Measurements from ENCODE around the gene ZNF384.

Gene ZNF384

GRCh38 chr12:6698352-6699046 is 9.3 kb upstream of the ZNF384 start:
- DNase-seq, result no peak

GRCh38 chr12:6697584-6698351 is 8.6 kb upstream of the ZNF384 start:
- DNase-seq, result peak; percentile 64

GRCh38 chr12:6696690-6697583 is 7.8 kb upstream of the ZNF384 start:
- DNase-seq, result no peak

GRCh38 chr12:6695313-6696045 is 6.3 kb upstream of the ZNF384 start:
- no peak for DNase-seq

GRCh38 chr12:6694701-6695100 is 5.5 kb upstream of the ZNF384 start:
- DNase-seq, result no peak

- no peak for DNase-seq
These were observed 4.7 kb upstream of the ZNF384 start for GRCh38 chr12:6693832-6694355.

- DNase-seq, result no peak
These were observed 3.7 kb upstream of the ZNF384 start for GRCh38 chr12:6692888-6693287.

GRCh38 chr12:6691473-6691872 is 2.3 kb upstream of the ZNF384 start:
- DNase-seq, result no peak

GRCh38 chr12:6688543-6688998 is 604 bp downstream of the ZNF384 start:
- peak; percentile 66 for DNase-seq

- DNase-seq, result no peak
These were observed 3.4 kb downstream of the ZNF384 start for GRCh38 chr12:6685814-6686213.

GRCh38 chr12:6684609-6685008 is 4.6 kb downstream of the ZNF384 start:
- DNase-seq, result peak; percentile 90

GRCh38 chr12:6676962-6677361 is 12.2 kb downstream of the ZNF384 start:
- DNase-seq, result no peak

- DNase-seq, result no peak
These were observed 17.0 kb downstream of the ZNF384 start for GRCh38 chr12:6672143-6672542.

- no peak for DNase-seq
These were observed 21.5 kb downstream of the ZNF384 start for GRCh38 chr12:6667559-6668210.

- no peak for DNase-seq
These were observed 23.0 kb downstream of the ZNF384 start for GRCh38 chr12:6666211-6666610.

GRCh38 chr12:6664902-6665301 is 24.3 kb downstream of the ZNF384 start:
- peak; percentile 29 for DNase-seq

GRCh38 chr12:6662906-6663742 is 26.1 kb downstream of the ZNF384 start, which contains the start of gene ING4:
Gene ING4 (minus strand): TSS chr12:6663119. CDS start chr12:6663101, 18 bp downstream.
- peak; percentile 100 for DNase-seq

GRCh38 chr12:6662602-6662905 is 26.6 kb downstream of the ZNF384 start:
- DNase-seq, result no peak

GRCh38 chr12:6653987-6654386 is 35.2 kb downstream of the ZNF384 start:
- no peak for DNase-seq

- DNase-seq, result no peak
These were observed 35.8 kb downstream of the ZNF384 start for GRCh38 chr12:6653342-6653741.

GRCh38 chr12:6652391-6652790 is 36.8 kb downstream of the ZNF384 start:
- DNase-seq, result no peak
